PC-9 (cell line): Measurements from ENCODE around the gene SPATA2.

Source experiments
- EZH2 ChIP-seq: fragments of 200-600 bp; sonication (generic); IDR thresholded peaks from 2 replicates; pipeline ENCODE4 v1.8.0; 2017; ENCODE audit warnings: antibody characterized with exemption, low read depth
- TF ChIP-seq, protein P1 (sequence below): fragments of 200-600 bp; sonication (generic); conservative IDR thresholded peaks from 2 replicates; pipeline ENCODE4 v1.6.1; 2017; ENCODE audit warnings: mixed run types, antibody characterized with exemption, mild to moderate bottlenecking, moderate library complexity

DNA sequence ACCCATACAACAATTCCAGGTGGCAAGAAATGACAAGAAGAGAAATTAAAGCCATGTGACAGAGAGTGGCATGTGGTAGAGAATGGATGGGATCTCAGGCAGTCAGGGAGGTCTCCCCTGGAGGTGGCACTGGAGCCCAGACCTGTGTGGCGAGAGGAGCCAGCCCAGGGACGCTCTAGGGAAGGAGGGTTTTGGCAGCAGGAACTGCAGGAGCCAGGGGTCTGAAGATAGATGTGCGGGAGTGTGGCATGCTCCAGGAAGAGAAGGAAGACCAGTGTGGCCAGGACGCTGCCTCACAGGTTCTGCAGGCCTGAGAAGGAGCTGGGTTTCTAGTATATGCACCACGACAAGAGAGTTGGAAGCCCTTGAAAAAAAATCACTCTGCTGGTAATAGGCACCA is 45.1 kb downstream of the SPATA2 start:
- TF ChIP-seq, protein P1, sequence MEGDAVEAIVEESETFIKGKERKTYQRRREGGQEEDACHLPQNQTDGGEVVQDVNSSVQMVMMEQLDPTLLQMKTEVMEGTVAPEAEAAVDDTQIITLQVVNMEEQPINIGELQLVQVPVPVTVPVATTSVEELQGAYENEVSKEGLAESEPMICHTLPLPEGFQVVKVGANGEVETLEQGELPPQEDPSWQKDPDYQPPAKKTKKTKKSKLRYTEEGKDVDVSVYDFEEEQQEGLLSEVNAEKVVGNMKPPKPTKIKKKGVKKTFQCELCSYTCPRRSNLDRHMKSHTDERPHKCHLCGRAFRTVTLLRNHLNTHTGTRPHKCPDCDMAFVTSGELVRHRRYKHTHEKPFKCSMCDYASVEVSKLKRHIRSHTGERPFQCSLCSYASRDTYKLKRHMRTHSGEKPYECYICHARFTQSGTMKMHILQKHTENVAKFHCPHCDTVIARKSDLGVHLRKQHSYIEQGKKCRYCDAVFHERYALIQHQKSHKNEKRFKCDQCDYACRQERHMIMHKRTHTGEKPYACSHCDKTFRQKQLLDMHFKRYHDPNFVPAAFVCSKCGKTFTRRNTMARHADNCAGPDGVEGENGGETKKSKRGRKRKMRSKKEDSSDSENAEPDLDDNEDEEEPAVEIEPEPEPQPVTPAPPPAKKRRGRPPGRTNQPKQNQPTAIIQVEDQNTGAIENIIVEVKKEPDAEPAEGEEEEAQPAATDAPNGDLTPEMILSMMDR, result no peak
- no peak for TF ChIP-seq EZH2
